Peyer's patch (tissue), 4 donors: ENCODE data around the gene OTUB2.

Source experiments
- CTCF ChIP-seq, 6 experiments: fragments of 450-650 bp in 4 of 6; fragments of 200-600 bp in 2 of 6; sonication (generic) in 1 of 6; IDR thresholded peaks; one replicate each; pipeline ENCODE4 v1.5.1; 2017 to 2019; ENCODE audit warnings: antibody characterized with exemption in 6 of 6, mild to moderate bottlenecking in 3 of 6, moderate library complexity in 1 of 6
- POLR2A ChIP-seq, 2 donors: fragments of 450-650 bp; IDR thresholded peaks; one replicate each; pipeline ENCODE4 v1.5.1; 2017; ENCODE audit warnings: antibody characterized with exemption in 2 of 2, mild to moderate bottlenecking in 2 of 2, moderate library complexity in 2 of 2

- TF ChIP-seq CTCF (IDR thresholded peaks at IDR 0.05) (no peak), POLR2A (IDR thresholded peaks at IDR 0.05) (no peak)
Measured at GRCh38 chr14:93997082-93997481, 29.1 kb upstream of the OTUB2 start, which contains the start of gene CCDC197.
